ENCODE results near the gene SNTG2.

The SNTG2 gene

GRCh38 chr2:1231466-1232063, 280.9 kb downstream of the SNTG2 start:
- no peak for DNase-seq (ENCODE audit: low read depth in 1 of 2, low spot score in 1 of 2)

GRCh38 chr2:1233281-1233680, 282.6 kb downstream of the SNTG2 start:
- no peak for DNase-seq (ENCODE audit: low read depth in 1 of 2, low spot score in 1 of 2)

GRCh38 chr2:1234731-1235308, 284.2 kb downstream of the SNTG2 start:
- no peak for DNase-seq (ENCODE audit: low read depth in 1 of 2, low spot score in 1 of 2)

GRCh38 chr2:1235806-1236205, 285.2 kb downstream of the SNTG2 start:
- no peak for DNase-seq (ENCODE audit: low read depth in 1 of 2, low spot score in 1 of 2)

- DNase-seq (ENCODE audit: low read depth in 1 of 2, low spot score in 1 of 2): no peak
Measured at GRCh38 chr2:1236606-1237005, 286.0 kb downstream of the SNTG2 start.

- DNase-seq (ENCODE audit: low read depth in 1 of 2, low spot score in 1 of 2): no peak
Measured at GRCh38 chr2:1237783-1238182, 287.1 kb downstream of the SNTG2 start.

GRCh38 chr2:1238598-1239138, 288.0 kb downstream of the SNTG2 start:
- DNase-seq (ENCODE audit: low read depth in 1 of 2, low spot score in 1 of 2): no peak

- DNase-seq (ENCODE audit: low read depth in 1 of 2, low spot score in 1 of 2): no peak
Measured at GRCh38 chr2:1245193-1245592, 294.5 kb downstream of the SNTG2 start.

GRCh38 chr2:1246239-1246638, 295.6 kb downstream of the SNTG2 start:
- DNase-seq (ENCODE audit: low read depth in 1 of 2, low spot score in 1 of 2): no peak

GRCh38 chr2:1246991-1247390, 296.3 kb downstream of the SNTG2 start:
- no peak for DNase-seq (ENCODE audit: low read depth in 1 of 2, low spot score in 1 of 2)

- no peak for DNase-seq (ENCODE audit: low read depth in 1 of 2, low spot score in 1 of 2)
Measured at GRCh38 chr2:1248187-1248586, 297.5 kb downstream of the SNTG2 start.

- no peak for DNase-seq (ENCODE audit: low read depth in 1 of 2, low spot score in 1 of 2)
Measured at GRCh38 chr2:1249897-1250687, 299.4 kb downstream of the SNTG2 start.

GRCh38 chr2:1251520-1251919, 300.9 kb downstream of the SNTG2 start:
- no peak for DNase-seq (ENCODE audit: low read depth in 1 of 2, low spot score in 1 of 2)

GRCh38 chr2:1253629-1254028, 303.0 kb downstream of the SNTG2 start:
- DNase-seq (ENCODE audit: low read depth in 1 of 2, low spot score in 1 of 2): no peak

- no peak for DNase-seq (ENCODE audit: low read depth in 1 of 2, low spot score in 1 of 2)
Measured at GRCh38 chr2:1254662-1255343, 304.2 kb downstream of the SNTG2 start.

- DNase-seq (ENCODE audit: low read depth in 1 of 2, low spot score in 1 of 2): no peak
Measured at GRCh38 chr2:1256632-1257324, 306.1 kb downstream of the SNTG2 start.

GRCh38 chr2:1257334-1257733, 306.7 kb downstream of the SNTG2 start:
- no peak for DNase-seq (ENCODE audit: low read depth in 1 of 2, low spot score in 1 of 2)

- no peak for DNase-seq (ENCODE audit: low read depth in 1 of 2, low spot score in 1 of 2)
Measured at GRCh38 chr2:1259746-1260145, 309.1 kb downstream of the SNTG2 start.

- DNase-seq (ENCODE audit: low read depth in 1 of 2, low spot score in 1 of 2): no peak
Measured at GRCh38 chr2:1262609-1263008, 312.0 kb downstream of the SNTG2 start.

GRCh38 chr2:1265454-1265853, 314.8 kb downstream of the SNTG2 start:
- no peak for DNase-seq (ENCODE audit: low read depth in 1 of 2, low spot score in 1 of 2)

GRCh38 chr2:1266351-1266750, 315.7 kb downstream of the SNTG2 start:
- no peak for DNase-seq (ENCODE audit: low read depth in 1 of 2, low spot score in 1 of 2)
